ENCODE data around the gene MXD3.

The MXD3 gene

GRCh38 chr5:177296581-177296980 lies 15.1 kb downstream of the MXD3 start:
- Histone ChIP-seq H3K36me3 (replicated peaks; ENCODE audit: insufficient read depth, low read length) (no peaks in the 10 kb centered on the region; the same call in 1 of the 2 replicates), H2AFZ (ENCODE audit: low read length) (no peak overlapping the region)

DNA sequence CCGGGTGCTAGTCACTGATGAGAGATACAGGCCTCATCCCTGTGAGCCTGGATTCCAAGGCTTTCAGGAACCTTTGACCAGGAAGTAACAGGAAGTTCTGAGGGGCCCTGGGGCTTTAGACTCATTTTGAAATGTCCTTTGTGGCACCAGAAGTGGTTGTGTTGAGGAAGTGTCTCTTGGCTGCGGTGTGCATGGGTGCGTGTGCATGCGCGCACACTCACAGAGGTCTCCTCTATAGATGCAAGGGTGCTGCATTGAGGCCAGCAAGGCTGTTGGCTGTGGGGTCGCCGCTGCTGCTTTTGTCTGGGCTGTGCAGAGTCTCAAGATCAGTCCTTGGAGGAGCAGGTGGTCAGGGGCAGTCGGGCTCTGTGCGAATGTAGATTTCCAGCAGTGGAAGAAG lies 15.8 kb downstream of the MXD3 start:
- Histone ChIP-seq H3K9ac (ENCODE audit: low read length) (no peak overlapping the region; the same call in 1 of the 2 replicates), H2AFZ (ENCODE audit: low read length) (no peak overlapping the region), H3K79me2 (ENCODE audit: low read length) (peaks cover under 1% of the 10 kb centered on the region; the same call in 1 of the 2 replicates), H3K4me3 (ENCODE audit: low read length) (no peak overlapping the region), H3K27me3 (replicated peaks; ENCODE audit: insufficient read depth, low read length) (no peaks in the 10 kb centered on the region), H3K4me2 (ENCODE audit: low read depth, low read length) (peak overlapping the region; percentile 42), H3K4me1 (ENCODE audit: low read length) (peaks cover 54% of the 10 kb centered on the region), H3F3A (ENCODE audit: insufficient read depth, low read length) (peaks cover 52% of the 10 kb centered on the region), H3K36me3 (replicated peaks; ENCODE audit: insufficient read depth, low read length) (no peaks in the 10 kb centered on the region; the same call in 1 of the 2 replicates), H3K9me3 (replicated peaks; ENCODE audit: insufficient read depth, low read length) (no peaks in the 10 kb centered on the region), H3K9me2 (replicated peaks; ENCODE audit: insufficient read depth, low read length) (no peaks in the 10 kb centered on the region), H3K27ac (ENCODE audit: low read length) (peak overlapping the region; percentile 78), H4K20me1 (ENCODE audit: insufficient read depth, low read length) (no peaks in the 10 kb centered on the region)
- no peak for DNase-seq
- TF ChIP-seq EZH2phosphoT487 (IDR thresholded peaks at IDR 0.05; ENCODE audit: low read length) = no peak
- TF ChIP-seq, protein P1, sequence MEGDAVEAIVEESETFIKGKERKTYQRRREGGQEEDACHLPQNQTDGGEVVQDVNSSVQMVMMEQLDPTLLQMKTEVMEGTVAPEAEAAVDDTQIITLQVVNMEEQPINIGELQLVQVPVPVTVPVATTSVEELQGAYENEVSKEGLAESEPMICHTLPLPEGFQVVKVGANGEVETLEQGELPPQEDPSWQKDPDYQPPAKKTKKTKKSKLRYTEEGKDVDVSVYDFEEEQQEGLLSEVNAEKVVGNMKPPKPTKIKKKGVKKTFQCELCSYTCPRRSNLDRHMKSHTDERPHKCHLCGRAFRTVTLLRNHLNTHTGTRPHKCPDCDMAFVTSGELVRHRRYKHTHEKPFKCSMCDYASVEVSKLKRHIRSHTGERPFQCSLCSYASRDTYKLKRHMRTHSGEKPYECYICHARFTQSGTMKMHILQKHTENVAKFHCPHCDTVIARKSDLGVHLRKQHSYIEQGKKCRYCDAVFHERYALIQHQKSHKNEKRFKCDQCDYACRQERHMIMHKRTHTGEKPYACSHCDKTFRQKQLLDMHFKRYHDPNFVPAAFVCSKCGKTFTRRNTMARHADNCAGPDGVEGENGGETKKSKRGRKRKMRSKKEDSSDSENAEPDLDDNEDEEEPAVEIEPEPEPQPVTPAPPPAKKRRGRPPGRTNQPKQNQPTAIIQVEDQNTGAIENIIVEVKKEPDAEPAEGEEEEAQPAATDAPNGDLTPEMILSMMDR (IDR thresholded peaks at IDR 0.05; ENCODE audit: low read length) = no peak

More at GRCh38 chr5:177296581-177296980, 15.1 kb downstream of the MXD3 start:
- Histone ChIP-seq H3K79me2 (ENCODE audit: low read length) (peaks cover 6% of the 10 kb centered on the region; the same call in 1 of the 2 replicates), H3F3A (ENCODE audit: insufficient read depth, low read length) (peaks cover 54% of the 10 kb centered on the region), H3K9ac (ENCODE audit: low read length) (peak overlapping the region; percentile 29; the same call in 1 of the 2 replicates), H3K4me2 (ENCODE audit: low read depth, low read length) (peak overlapping the region; percentile 42), H3K9me2 (replicated peaks; ENCODE audit: insufficient read depth, low read length) (no peaks in the 10 kb centered on the region), H3K4me3 (ENCODE audit: low read length) (no peak overlapping the region), H4K20me1 (ENCODE audit: insufficient read depth, low read length) (no peaks in the 10 kb centered on the region), H3K27ac (ENCODE audit: low read length) (peak overlapping the region; percentile 78), H3K9me3 (replicated peaks; ENCODE audit: insufficient read depth, low read length) (no peaks in the 10 kb centered on the region), H3K4me1 (ENCODE audit: low read length) (peaks cover 57% of the 10 kb centered on the region), H3K27me3 (replicated peaks; ENCODE audit: insufficient read depth, low read length) (no peaks in the 10 kb centered on the region)
- peak; percentile 53 for DNase-seq
- TF ChIP-seq, protein P1 (IDR thresholded peaks at IDR 0.05; ENCODE audit: low read length) = no peak
- TF ChIP-seq EZH2phosphoT487 (IDR thresholded peaks at IDR 0.05; ENCODE audit: low read length) (no peak), EZH2 (optimal IDR thresholded peaks at IDR 0.05; ENCODE audit: low read depth, low read length) (no peak)

DNA sequence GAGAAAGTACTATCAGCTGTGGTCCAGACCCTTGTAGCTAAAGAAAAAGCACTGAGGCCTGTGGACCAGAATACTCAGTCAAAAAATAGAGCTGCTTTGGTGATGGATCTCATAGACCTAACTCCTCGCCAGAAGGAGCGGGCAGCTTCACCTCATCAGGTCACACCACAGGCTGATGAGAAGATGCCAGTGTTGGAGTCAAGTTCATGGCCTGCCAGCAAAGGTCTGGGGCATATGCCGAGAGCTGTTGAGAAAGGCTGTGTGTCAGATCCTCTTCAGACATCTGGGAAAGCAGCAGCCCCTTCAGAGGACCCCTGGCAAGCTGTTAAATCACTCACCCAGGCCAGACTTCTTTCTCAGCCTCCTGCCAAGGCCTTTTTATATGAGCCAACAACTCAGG lies 17.1 kb downstream of the MXD3 start:
- Histone ChIP-seq H2AFZ (ENCODE audit: low read length) (no peak overlapping the region), H3K36me3 (replicated peaks; ENCODE audit: insufficient read depth, low read length) (no peaks in the 10 kb centered on the region; the same call in 1 of the 2 replicates), H3K4me2 (ENCODE audit: low read depth, low read length) (no peak overlapping the region), H3K79me2 (ENCODE audit: low read length) (no peaks in the 10 kb centered on the region; the same call in 1 of the 2 replicates), H3K27me3 (replicated peaks; ENCODE audit: insufficient read depth, low read length) (no peaks in the 10 kb centered on the region), H3F3A (ENCODE audit: insufficient read depth, low read length) (peaks cover 50% of the 10 kb centered on the region), H3K4me3 (ENCODE audit: low read length) (no peak overlapping the region), H4K20me1 (ENCODE audit: insufficient read depth, low read length) (no peaks in the 10 kb centered on the region), H3K9ac (ENCODE audit: low read length) (no peak overlapping the region), H3K9me3 (replicated peaks; ENCODE audit: insufficient read depth, low read length) (no peaks in the 10 kb centered on the region), H3K9me2 (replicated peaks; ENCODE audit: insufficient read depth, low read length) (no peaks in the 10 kb centered on the region), H3K27ac (ENCODE audit: low read length) (no peak overlapping the region), H3K4me1 (ENCODE audit: low read length) (peaks cover 53% of the 10 kb centered on the region)
- TF ChIP-seq, protein P1 (IDR thresholded peaks at IDR 0.05; ENCODE audit: low read length) = no peak
- TF ChIP-seq EZH2phosphoT487 (IDR thresholded peaks at IDR 0.05; ENCODE audit: low read length) (no peak), EZH2 (optimal IDR thresholded peaks at IDR 0.05; ENCODE audit: low read depth, low read length) (no peak)
- DNase-seq = no peak

Measured in MM.1S (cell line).